Sigmoid colon (tissue), 7 donors: ENCODE data around the gene RGSL1. TPM values are rescaled to one million over a fixed set of nuclear protein-coding genes. Genes with fewer than 3 reads are reported as not detected.

Source experiments
- DNase-seq: peaks from one replicate; pipeline ENCODE4 v3.0.0-alpha.2; 2019
- H3K27ac ChIP-seq, 4 donors: fragments of 200-600 bp; sonication (generic); one replicate each; pipeline ENCODE4 v1.5.1; 2016 to 2019; ENCODE audit warnings: mild to moderate bottlenecking in 1 of 4
- H3K27me3 ChIP-seq, 3 donors: fragments of 200-600 bp; sonication (generic); one replicate each; pipeline ENCODE4 v1.5.1; 2019; ENCODE audit warnings: mild to moderate bottlenecking in 1 of 3
- H3K36me3 ChIP-seq, 4 donors: fragments of 200-600 bp; sonication (generic); one replicate each; pipeline ENCODE4 v1.5.1; 2016 to 2019
- H3K4me1 ChIP-seq, 4 donors: fragments of 200-600 bp; sonication (generic); one replicate each; pipeline ENCODE4 v1.5.1; 2017 to 2019
- H3K4me3 ChIP-seq, 4 donors: fragments of 200-600 bp; sonication (generic); one replicate each; pipeline ENCODE4 v1.5.1; 2017 to 2019; ENCODE audit warnings: mild to moderate bottlenecking in 2 of 4, moderate library complexity in 1 of 4
- H3K9me3 ChIP-seq, 4 donors: fragments of 200-600 bp in 3 of 4; sonication (generic) in 3 of 4; one replicate each; pipeline versions ENCODE4 v1.5.1 to v1.6.1; 2013 to 2019
- EP300 ChIP-seq, 4 donors: sonication (generic); formaldehyde crosslinking; IDR thresholded peaks; one replicate each; pipeline ENCODE4 v1.6.1; 2017; ENCODE audit warnings: antibody characterized with exemption in 4 of 4
- POLR2A ChIP-seq, 2 donors: fragments of 450-650 bp; IDR thresholded peaks; one replicate each; pipeline ENCODE4 v1.6.1; 2016; ENCODE audit warnings: antibody characterized with exemption in 2 of 2, mild to moderate bottlenecking in 2 of 2, moderate library complexity in 2 of 2
- POLR2AphosphoS5 ChIP-seq, 4 donors: sonication (generic); formaldehyde crosslinking; IDR thresholded peaks; one replicate each; pipeline ENCODE4 v1.6.1; 2017; ENCODE audit warnings: antibody characterized with exemption in 4 of 4
- WGBS, 2 donors: extraction: QIAGEN DNeasy Blood & Tissue Kit; methylation state at CpG; one replicate each; pipeline ENCODE4 v1.1.7; 2013; 5-methylcytosine and 5-hydroxymethylcytosine counted together
- intact Hi-C: fragments of 100-400 bp; cut with DNase I; formaldehyde crosslinking; loops from one replicate; pipeline ENCODE4 v1.15.1; 2023
- polyA plus RNA-seq, 3 donors: library from polyadenylated mRNA; stranded (reverse); fragments of 200-250 nt; gene quantifications; one replicate each; pipeline ENCODE4 v1.2.3, GENCODE V29; 2013
- total RNA-seq, 4 donors: library from RNA; depleted of rRNA; stranded (reverse); fragments of >200 nt; gene quantifications; one replicate each; pipeline ENCODE4 v1.1.0, GENCODE V29; 2016
- TF ChIP-seq, protein P1 (sequence below), 4 experiments: fragments of 450-650 bp in 3 of 4; fragments of 200-600 bp in 1 of 4; IDR thresholded peaks; one replicate each; pipeline ENCODE4 v1.5.1; 2016 to 2019; ENCODE audit warnings: antibody characterized with exemption in 4 of 4, mild to moderate bottlenecking in 3 of 4, moderate library complexity in 2 of 4
- donor health status: healthy with polysubstance abuse.
- donor health status: Bipolar disorder and iron deficiency.
- donor health status: healthy.

RGSL1 gene
- total and polyA plus RNA-seq, 7 donors, result not detected

- DNase-seq, result no peak
- no peaks in the 10 kb centered on the region for H3K27me3 ChIP-seq
- no peak overlapping the region for H3K4me3 ChIP-seq
- H3K36me3 ChIP-seq, result no peaks in the 10 kb centered on the region
- no peak for TF ChIP-seq POLR2AphosphoS5 (IDR thresholded peaks at IDR 0.05)
- TF ChIP-seq, protein P1, sequence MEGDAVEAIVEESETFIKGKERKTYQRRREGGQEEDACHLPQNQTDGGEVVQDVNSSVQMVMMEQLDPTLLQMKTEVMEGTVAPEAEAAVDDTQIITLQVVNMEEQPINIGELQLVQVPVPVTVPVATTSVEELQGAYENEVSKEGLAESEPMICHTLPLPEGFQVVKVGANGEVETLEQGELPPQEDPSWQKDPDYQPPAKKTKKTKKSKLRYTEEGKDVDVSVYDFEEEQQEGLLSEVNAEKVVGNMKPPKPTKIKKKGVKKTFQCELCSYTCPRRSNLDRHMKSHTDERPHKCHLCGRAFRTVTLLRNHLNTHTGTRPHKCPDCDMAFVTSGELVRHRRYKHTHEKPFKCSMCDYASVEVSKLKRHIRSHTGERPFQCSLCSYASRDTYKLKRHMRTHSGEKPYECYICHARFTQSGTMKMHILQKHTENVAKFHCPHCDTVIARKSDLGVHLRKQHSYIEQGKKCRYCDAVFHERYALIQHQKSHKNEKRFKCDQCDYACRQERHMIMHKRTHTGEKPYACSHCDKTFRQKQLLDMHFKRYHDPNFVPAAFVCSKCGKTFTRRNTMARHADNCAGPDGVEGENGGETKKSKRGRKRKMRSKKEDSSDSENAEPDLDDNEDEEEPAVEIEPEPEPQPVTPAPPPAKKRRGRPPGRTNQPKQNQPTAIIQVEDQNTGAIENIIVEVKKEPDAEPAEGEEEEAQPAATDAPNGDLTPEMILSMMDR (IDR thresholded peaks at IDR 0.05), result no peak
- TF ChIP-seq POLR2A (IDR thresholded peaks at IDR 0.05), result no peak
- no peak for TF ChIP-seq EP300 (IDR thresholded peaks at IDR 0.05)
- H3K27ac ChIP-seq, result peak overlapping the region in 1 of 4 donors; percentile 5
- intact Hi-C loops, result loop anchor here (5.0 kb wide), 1 partner anchor 237 kb away; the partner anchor contains the start of gene DHX9
- WGBS, 2 donors, result 92 to 94% methylated on average over 17 of the region's 17 CpGs
- peaks cover 0 to 27% (median 26%) of the 10 kb centered on the region in 4 donors for H3K4me1 ChIP-seq
- no peaks in the 10 kb centered on the region for H3K9me3 ChIP-seq
These were observed 150.2 kb downstream of the RGSL1 start for GRCh38 chr1:182600036-182600713.

- peaks cover 0 to 27% (median 25%) of the 10 kb centered on the region in 4 donors for H3K4me1 ChIP-seq
- TF ChIP-seq, protein P1 (IDR thresholded peaks at IDR 0.05), result no peak
- TF ChIP-seq EP300 (IDR thresholded peaks at IDR 0.05) (no peak), POLR2AphosphoS5 (IDR thresholded peaks at IDR 0.05) (no peak), POLR2A (IDR thresholded peaks at IDR 0.05) (no peak)
- H3K27me3 ChIP-seq, result no peaks in the 10 kb centered on the region
- WGBS, 2 donors, result 67 to 69% methylated on average over 5 of the region's 5 CpGs
- no peaks in the 10 kb centered on the region for H3K9me3 ChIP-seq
- intact Hi-C loops, result loop anchor here (1.0 to 5.0 kb wide), 2 partner anchors 184 to 236 kb away; partner anchors contain the start of gene DHX9
- H3K27ac ChIP-seq, result peak overlapping the region in 2 of 4 donors; percentile 5 to 15
- no peaks in the 10 kb centered on the region for H3K36me3 ChIP-seq
- no peak overlapping the region for H3K4me3 ChIP-seq
- DNase-seq, result no peak
These were observed 150.9 kb downstream of the RGSL1 start for GRCh38 chr1:182600745-182601415.

DNA sequence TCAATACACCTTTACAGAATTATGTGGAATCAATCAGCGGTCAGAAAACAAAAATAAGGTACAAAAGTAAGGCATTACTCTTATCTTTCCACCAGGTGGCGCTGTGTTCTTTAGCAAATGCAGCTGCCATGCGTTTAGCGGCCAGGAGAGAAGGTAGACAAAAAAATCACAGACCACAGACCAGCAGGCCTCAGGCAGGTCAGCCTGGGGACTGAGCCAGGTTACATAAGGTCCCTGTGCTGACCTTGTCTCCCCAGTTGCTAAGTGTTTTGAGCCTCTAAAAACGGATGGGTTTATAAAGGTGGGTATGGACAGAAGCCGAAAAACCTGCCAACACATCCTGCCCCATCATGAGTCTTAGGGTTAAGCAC lies 151.5 kb downstream of the RGSL1 start:
- Histone ChIP-seq H3K27ac (peak overlapping the region; percentile 10 to 68 (median 38)), H3K4me1 (peaks cover 0 to 27% (median 23%) of the 10 kb centered on the region in 4 donors), H3K27me3 (no peaks in the 10 kb centered on the region), H3K4me3 (peak overlapping the region in 2 of 4 donors; percentile 51 to 54), H3K9me3 (no peaks in the 10 kb centered on the region), H3K36me3 (no peaks in the 10 kb centered on the region)
- WGBS, 2 donors, result 21 to 26% methylated on average over 6 of the region's 6 CpGs
- peak; percentile 87 for DNase-seq
- no peak for TF ChIP-seq POLR2A (IDR thresholded peaks at IDR 0.05)
- no peak for TF ChIP-seq EP300 (IDR thresholded peaks at IDR 0.05)
- TF ChIP-seq, protein P1 (IDR thresholded peaks at IDR 0.05), result peak; percentile 80 to 89 (median 88)
- TF ChIP-seq POLR2AphosphoS5 (IDR thresholded peaks at IDR 0.05), result no peak
- intact Hi-C loops, result loop anchor here (1.0 to 5.0 kb wide), 2 partner anchors 184 to 236 kb away; partner anchors contain the start of gene DHX9

DNA sequence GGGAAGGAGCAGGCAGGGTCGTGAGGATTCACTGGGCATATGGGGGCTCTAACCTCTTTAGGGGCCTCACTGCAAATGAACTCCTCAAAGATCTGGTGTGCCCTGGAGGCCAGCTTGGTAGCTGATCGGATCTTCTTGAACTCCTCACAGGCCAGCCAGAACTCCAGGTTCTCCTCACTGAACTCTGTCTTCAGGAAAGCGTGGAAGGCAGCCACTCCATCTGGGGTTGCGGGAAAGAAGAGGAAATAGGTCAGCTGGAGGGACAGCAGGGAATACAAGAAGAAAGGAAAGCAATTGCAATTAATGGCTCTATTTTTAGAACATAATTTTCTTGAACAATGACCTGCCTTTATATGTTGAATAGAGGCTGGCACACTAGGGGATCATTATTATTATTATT lies 152.0 kb downstream of the RGSL1 start:
- H3K9me3 ChIP-seq, result no peaks in the 10 kb centered on the region
- H3K27ac ChIP-seq, result peak overlapping the region; percentile 10 to 68 (median 38)
- peak overlapping the region in 2 of 4 donors; percentile 51 to 54 for H3K4me3 ChIP-seq
- H3K36me3 ChIP-seq, result no peaks in the 10 kb centered on the region
- H3K27me3 ChIP-seq, result no peaks in the 10 kb centered on the region
- WGBS, 2 donors, result 70 to 88% methylated on average over 4 of the region's 4 CpGs
- TF ChIP-seq POLR2AphosphoS5 (IDR thresholded peaks at IDR 0.05) (no peak), EP300 (IDR thresholded peaks at IDR 0.05) (no peak), POLR2A (IDR thresholded peaks at IDR 0.05) (no peak)
- TF ChIP-seq, protein P1 (IDR thresholded peaks at IDR 0.05), result no peak
- H3K4me1 ChIP-seq, result peaks cover 0 to 27% (median 23%) of the 10 kb centered on the region in 4 donors
- no peak for DNase-seq
- intact Hi-C loops, result loop anchor here (1.0 to 5.0 kb wide), 2 partner anchors 183 to 235 kb away; partner anchors contain the start of gene DHX9
